HepG2 (cell line): ENCODE measurements around the gene RGS11. TPM values are rescaled to one million over a fixed set of nuclear protein-coding genes. Genes with fewer than 3 reads are reported as not detected.

Experiments used
- ATAC-seq: fragments of 200-7000 bp; cut with Tn5 transposase; 3 replicates; pipeline ENCODE4 v1.9.1; 2020; ENCODE audit warnings: mild to moderate bottlenecking, moderate library complexity
- BruUV-seq: library from RNA; stranded (reverse); fragments of 400-500 nt; replicated peaks from 2 replicates; lab custom pipeline; 2021; lab: Mats Ljungman, UMichigan
- CTCF ChIA-PET: fragments of 300-600 bp; formaldehyde crosslinking; extraction: SDS; loops from one replicate; lab custom pipeline; 2021; ENCODE audit warnings: low total read pairs, inconsistent platforms, low intra/inter-chr PET ratio; lab: Yijun Ruan, JAX
- POLR2A ChIA-PET: fragments of 350-600 bp; sonication (Branson Sonifier 250); formaldehyde crosslinking; loops from one replicate; lab custom pipeline; 2020; ENCODE audit warnings: antibody characterized with exemption, inconsistent platforms; lab: Yijun Ruan, JAX
- DNase-seq: peaks from one replicate; pipeline ENCODE4 v3.0.0-alpha.2; 2015; ENCODE audit warnings: low spot score
- FAIRE-seq: peaks from 3 replicates; lab custom pipeline; 2011; peaks lifted over from hg19 to GRCh38; lab: Jason Lieb, UNC
- H2AFZ ChIP-seq: one replicate; pipeline ENCODE4 v1.6.1; 2011; ENCODE audit warnings: low read length, inconsistent platforms
- H3K27ac ChIP-seq: fragments of 300-600 bp; 3 replicates; pipeline ENCODE4 v1.8.0; 2011; ENCODE audit warnings: mixed run types, mild to moderate bottlenecking, mixed read lengths, low read length, inconsistent platforms; ENCODE audit not compliant: insufficient read depth; ENCODE audit errors: extremely low read length
- H3K27me3 ChIP-seq, 2 experiments: fragments of 200-600 bp in 1 of 2; 2 replicates in 1 of 2; 3 replicates in 1 of 2; pipeline versions ENCODE4 v1.6.0 to v1.8.0; 2011; ENCODE audit warnings: low read length in 2 of 2, mild to moderate bottlenecking in 2 of 2, moderate library complexity in 2 of 2, inconsistent platforms in 1 of 2; ENCODE audit not compliant: insufficient read depth in 2 of 2, control insufficient read depth in 1 of 2
- H3K36me3 ChIP-seq, 2 experiments: fragments of 200-600 bp in 1 of 2; replicated peaks in 1 of 2; 2 replicates in 1 of 2; 3 replicates in 1 of 2; pipeline versions ENCODE4 v1.5.1 to v1.8.0; 2011; ENCODE audit warnings: low read length in 2 of 2, inconsistent platforms in 1 of 2; ENCODE audit not compliant: insufficient read depth in 2 of 2, control insufficient read depth in 1 of 2
- H3K4me1 ChIP-seq: 2 replicates; pipeline ENCODE4 v1.5.1; 2012; ENCODE audit warnings: low read length, inconsistent platforms; ENCODE audit not compliant: insufficient read depth
- H3K4me2 ChIP-seq: 2 replicates; pipeline ENCODE4 v1.6.0; 2011; ENCODE audit warnings: low read depth, low read length, inconsistent platforms
- H3K4me3 ChIP-seq, 3 experiments: fragments of 200-600 bp in 1 of 3; sonication (generic), shearing (Covaris generic) in 1 of 3; replicated peaks in 1 of 3; 2 replicates each; pipeline ENCODE4 v1.5.1; 2011 to 2016; ENCODE audit warnings: low read length in 3 of 3, inconsistent platforms in 2 of 3, low read depth in 2 of 3, mild to moderate bottlenecking in 2 of 3, control low read depth in 1 of 3, mixed read lengths in 1 of 3; ENCODE audit not compliant: insufficient read depth in 1 of 3
- H3K79me2 ChIP-seq: one replicate; pipeline ENCODE4 v1.6.1; 2011; ENCODE audit warnings: low read length, inconsistent platforms; ENCODE audit not compliant: insufficient read depth
- H3K9ac ChIP-seq: 2 replicates; pipeline ENCODE4 v1.6.0; 2011; ENCODE audit warnings: mild to moderate bottlenecking, low read depth, low read length, inconsistent platforms; ENCODE audit not compliant: insufficient read depth
- H3K9me3 ChIP-seq: 2 replicates; pipeline ENCODE4 v1.5.1; 2012; ENCODE audit warnings: mild to moderate bottlenecking, low read length
- H4K20me1 ChIP-seq: 2 replicates; pipeline ENCODE4 v1.6.0; 2011; ENCODE audit warnings: inconsistent platforms, mild to moderate bottlenecking, low read length, moderate library complexity; ENCODE audit not compliant: insufficient read depth
- BRCA1 ChIP-seq: sonication (generic); formaldehyde crosslinking; IDR thresholded peaks from 2 replicates; pipeline ENCODE4 v1.4.0; 2020; ENCODE audit warnings: missing genetic modification reagents
- ELF3 ChIP-seq: IDR thresholded peaks from 2 replicates; pipeline ENCODE4 v1.6.1; 2016; ENCODE audit warnings: missing genetic modification reagents, missing compliant biosample characterization
- HNF1A ChIP-seq, 2 experiments: sonication (generic) in 1 of 2; formaldehyde crosslinking in 1 of 2; IDR thresholded peaks; 2 replicates each; pipeline versions ENCODE4 v1.4.0 to v1.6.1; 2016 to 2020; ENCODE audit warnings: borderline replicate concordance in 1 of 2, low read depth in 1 of 2, mild to moderate bottlenecking in 1 of 2, missing genetic modification reagents in 1 of 2
- RNF2 ChIP-seq: fragments of 450-650 bp; conservative IDR thresholded peaks from 2 replicates; pipeline ENCODE4 v1.6.1; 2016; ENCODE audit warnings: low read depth
- WGBS: methylation state at CpG from one replicate; pipeline ENCODE4 v1.1.6; 2017; ENCODE audit warnings: low lambda C conversion rate; 5-methylcytosine and 5-hydroxymethylcytosine counted together
- in situ Hi-C: cut with HindIII; loops from 2 replicates; pipeline ENCODE4 v1.10.0; 2017; ENCODE audit warnings: low pct_unique_long_range_greater_than_20kb; ENCODE audit not compliant: extremely low pct_ligation_motif_present
- intact Hi-C: fragments of 100-400 bp; cut with micrococcal nuclease; formaldehyde crosslinking; loops from one replicate; pipeline ENCODE4 v1.10.0; 2022; ENCODE audit not compliant: unreplicated experiment
- polyA plus RNA-seq, 8 experiments: library from polyadenylated mRNA; depleted of rRNA in 3 of 8; stranded (reverse) in 7 of 8; unstranded in 1 of 8; fragments of >200 nt; fragmentation: Illumina TruSeq in 4 of 8; extraction: Trizol in 4 of 8; gene quantifications; 2 replicates each; pipeline versions ENCODE4 v1.2.1 to v1.2.3, GENCODE V29; 2011 to 2016; ENCODE audit warnings: low read depth in 4 of 8, missing spikeins in 1 of 8, mixed read lengths in 1 of 8; ENCODE audit not compliant: insufficient read depth in 1 of 8
- total RNA-seq, 5 experiments: library from RNA; depleted of rRNA; stranded (reverse); fragments of >200 nt; fragmentation: Illumina TruSeq; extraction: Trizol; gene quantifications; 2 replicates each; pipeline ENCODE4 v1.2.3, GENCODE V29; 2016; ENCODE audit warnings: low read depth in 1 of 5

RGS11 gene
- total and polyA plus RNA-seq, 2 of the 13 experiments (the other 11 are each of a cell fraction or from before 2014, with no cell fraction given), result 0.11 TPM; not detected in 1

DNA sequence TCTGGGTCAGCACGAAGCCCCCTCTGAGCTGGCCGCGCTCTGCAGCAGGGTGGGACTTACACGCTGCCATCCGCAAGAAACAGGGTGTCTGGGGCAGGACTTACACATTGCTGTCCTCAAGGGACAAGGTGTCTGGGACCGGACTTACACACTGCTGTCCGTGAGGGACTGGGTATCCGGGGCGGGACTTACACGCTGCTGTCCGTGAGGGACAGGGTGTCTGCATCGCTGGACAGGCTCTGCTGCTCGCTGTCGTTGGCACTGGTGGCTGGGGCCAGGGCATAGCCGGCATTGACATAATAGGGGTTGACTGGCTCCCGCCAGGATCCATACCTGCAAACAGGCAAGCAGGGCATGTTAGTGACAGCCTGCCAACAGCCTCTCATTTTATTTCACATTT is 38.6 kb upstream of the RGS11 start:
- ChIA-PET CTCF (no interaction called here), POLR2A (interaction anchor here (1.2 kb wide), 1 partner anchor 28 kb away, joined by 3 read pairs; no protein-coding TSS in a partner anchor)
- Histone ChIP-seq H3K79me2 (peaks cover 39% of the 10 kb centered on the region), H3K27ac (no peak overlapping the region), H3K27me3 (no peaks in the 10 kb centered on the region), H3K4me1 (no peaks in the 10 kb centered on the region), H3K9ac (no peak overlapping the region), H3K9me3 (no peaks in the 10 kb centered on the region), H3K4me2 (no peak overlapping the region), H3K4me3 (no peak overlapping the region), H2AFZ (no peak overlapping the region), H4K20me1 (peaks cover 26% of the 10 kb centered on the region; the same call in 1 of the 2 replicates), H3K36me3 (peaks cover 33 to 61% of the 10 kb centered on the region in 2 experiments)
- 96% methylated on average over 12 of the region's 16 CpGs for WGBS
- in situ Hi-C loops (no loop called here), intact Hi-C loops (no loop called here)
- no peak for ATAC-seq
- TF ChIP-seq ELF3 (CRISPR knock-in tag) (no peak), BRCA1 (CRISPR knock-in tag) (no peak), HNF1A (IDR thresholded peaks at IDR 0.05; ENCODE audit: low read depth) (no peak), HNF1A (CRISPR knock-in tag; IDR thresholded peaks at IDR 0.05; ENCODE audit: borderline replicate concordance) (no peak), RNF2 (no peak)
- no peak for DNase-seq
- no TSS peak for BruUV-seq
- no peak for FAIRE-seq
